WERI-Rb-1 (cell line): Measurements from ENCODE around the gene AEBP1.

Experiments used
- DNase-seq: peaks from one replicate; pipeline ENCODE4 v3.0.0-alpha.2; 2020
- H3K27ac ChIP-seq: fragments of 250-450 bp; sonication (Bioruptor Pico); 2 replicates; pipeline ENCODE4 v1.5.1; 2020; ENCODE audit warnings: mild to moderate bottlenecking, moderate library complexity
- H3K27me3 ChIP-seq: fragments of 250-450 bp; sonication (Bioruptor Pico); 2 replicates; pipeline ENCODE4 v1.5.1; 2021; ENCODE audit warnings: mild to moderate bottlenecking, low read depth, moderate library complexity; ENCODE audit not compliant: insufficient read depth, severe bottlenecking
- H3K36me3 ChIP-seq: fragments of 250-450 bp; sonication (Bioruptor Pico); 2 replicates; pipeline ENCODE4 v1.5.1; 2020; ENCODE audit warnings: mild to moderate bottlenecking, moderate library complexity
- H3K4me3 ChIP-seq: 2 replicates; pipeline ENCODE4 v1.5.1; 2011; ENCODE audit warnings: low read depth, mild to moderate bottlenecking, control low read depth, low read length
- H3K9me3 ChIP-seq: fragments of 250-450 bp; sonication (Bioruptor Pico); 2 replicates; pipeline ENCODE4 v1.5.1; 2021; ENCODE audit warnings: mild to moderate bottlenecking, moderate library complexity; ENCODE audit not compliant: severe bottlenecking
- TF ChIP-seq, protein P1 (sequence below): IDR thresholded peaks from 2 replicates; pipeline ENCODE4 v1.5.1; 2011; ENCODE audit warnings: low read depth, mild to moderate bottlenecking, control low read depth, inconsistent platforms, low read length

The AEBP1 gene

DNA sequence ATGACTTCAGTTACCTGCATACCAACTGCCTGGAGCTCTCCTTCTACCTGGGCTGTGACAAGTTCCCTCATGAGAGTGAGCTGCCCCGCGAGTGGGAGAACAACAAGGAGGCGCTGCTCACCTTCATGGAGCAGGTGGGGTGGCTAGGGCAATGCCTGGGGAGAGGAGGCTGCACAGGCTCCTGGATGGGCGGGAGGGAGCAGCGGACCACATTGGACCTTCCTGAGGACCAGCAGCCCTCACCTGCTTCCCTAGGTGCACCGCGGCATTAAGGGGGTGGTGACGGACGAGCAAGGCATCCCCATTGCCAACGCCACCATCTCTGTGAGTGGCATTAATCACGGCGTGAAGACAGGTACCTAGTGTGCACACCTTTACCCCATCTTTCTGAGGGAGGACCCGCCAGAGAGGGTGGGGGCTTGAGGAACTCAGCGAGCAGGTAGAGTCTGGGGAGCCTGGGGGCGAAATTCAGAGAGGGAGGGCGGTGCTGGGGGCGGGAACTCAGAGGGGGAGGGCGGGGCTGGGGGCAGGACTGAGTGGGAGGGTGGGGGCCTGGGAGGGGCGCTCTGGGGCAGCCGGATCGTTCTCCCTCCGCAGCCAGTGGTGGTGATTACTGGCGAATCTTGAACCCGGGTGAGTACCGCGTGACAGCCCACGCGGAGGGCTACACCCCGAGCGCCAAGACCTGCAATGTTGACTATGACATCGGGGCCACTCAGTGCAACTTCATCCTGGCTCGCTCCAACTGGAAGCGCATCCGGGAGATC, 9.0 kb downstream of the AEBP1 start:
- TF ChIP-seq, protein P1, sequence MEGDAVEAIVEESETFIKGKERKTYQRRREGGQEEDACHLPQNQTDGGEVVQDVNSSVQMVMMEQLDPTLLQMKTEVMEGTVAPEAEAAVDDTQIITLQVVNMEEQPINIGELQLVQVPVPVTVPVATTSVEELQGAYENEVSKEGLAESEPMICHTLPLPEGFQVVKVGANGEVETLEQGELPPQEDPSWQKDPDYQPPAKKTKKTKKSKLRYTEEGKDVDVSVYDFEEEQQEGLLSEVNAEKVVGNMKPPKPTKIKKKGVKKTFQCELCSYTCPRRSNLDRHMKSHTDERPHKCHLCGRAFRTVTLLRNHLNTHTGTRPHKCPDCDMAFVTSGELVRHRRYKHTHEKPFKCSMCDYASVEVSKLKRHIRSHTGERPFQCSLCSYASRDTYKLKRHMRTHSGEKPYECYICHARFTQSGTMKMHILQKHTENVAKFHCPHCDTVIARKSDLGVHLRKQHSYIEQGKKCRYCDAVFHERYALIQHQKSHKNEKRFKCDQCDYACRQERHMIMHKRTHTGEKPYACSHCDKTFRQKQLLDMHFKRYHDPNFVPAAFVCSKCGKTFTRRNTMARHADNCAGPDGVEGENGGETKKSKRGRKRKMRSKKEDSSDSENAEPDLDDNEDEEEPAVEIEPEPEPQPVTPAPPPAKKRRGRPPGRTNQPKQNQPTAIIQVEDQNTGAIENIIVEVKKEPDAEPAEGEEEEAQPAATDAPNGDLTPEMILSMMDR: no peak
- Histone ChIP-seq H3K27ac (no peak overlapping the region), H3K27me3 (no peaks in the 10 kb centered on the region), H3K36me3 (peaks cover 86% of the 10 kb centered on the region), H3K4me3 (no peak overlapping the region), H3K9me3 (no peaks in the 10 kb centered on the region)
- no peak for DNase-seq

DNA sequence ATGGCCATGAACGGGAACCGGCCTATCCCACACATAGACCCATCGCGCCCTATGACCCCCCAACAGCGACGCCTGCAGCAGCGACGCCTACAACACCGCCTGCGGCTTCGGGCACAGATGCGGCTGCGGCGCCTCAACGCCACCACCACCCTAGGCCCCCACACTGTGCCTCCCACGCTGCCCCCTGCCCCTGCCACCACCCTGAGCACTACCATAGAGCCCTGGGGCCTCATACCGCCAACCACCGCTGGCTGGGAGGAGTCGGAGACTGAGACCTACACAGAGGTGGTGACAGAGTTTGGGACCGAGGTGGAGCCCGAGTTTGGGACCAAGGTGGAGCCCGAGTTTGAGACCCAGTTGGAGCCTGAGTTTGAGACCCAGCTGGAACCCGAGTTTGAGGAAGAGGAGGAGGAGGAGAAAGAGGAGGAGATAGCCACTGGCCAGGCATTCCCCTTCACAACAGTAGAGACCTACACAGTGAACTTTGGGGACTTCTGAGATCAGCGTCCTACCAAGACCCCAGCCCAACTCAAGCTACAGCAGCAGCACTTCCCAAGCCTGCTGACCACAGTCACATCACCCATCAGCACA, 9.7 kb downstream of the AEBP1 start:
- TF ChIP-seq, protein P1: no peak
- Histone ChIP-seq H3K27ac (no peak overlapping the region), H3K4me3 (no peak overlapping the region), H3K36me3 (peaks cover 82% of the 10 kb centered on the region), H3K27me3 (no peaks in the 10 kb centered on the region), H3K9me3 (no peaks in the 10 kb centered on the region)
- DNase-seq: no peak

DNA sequence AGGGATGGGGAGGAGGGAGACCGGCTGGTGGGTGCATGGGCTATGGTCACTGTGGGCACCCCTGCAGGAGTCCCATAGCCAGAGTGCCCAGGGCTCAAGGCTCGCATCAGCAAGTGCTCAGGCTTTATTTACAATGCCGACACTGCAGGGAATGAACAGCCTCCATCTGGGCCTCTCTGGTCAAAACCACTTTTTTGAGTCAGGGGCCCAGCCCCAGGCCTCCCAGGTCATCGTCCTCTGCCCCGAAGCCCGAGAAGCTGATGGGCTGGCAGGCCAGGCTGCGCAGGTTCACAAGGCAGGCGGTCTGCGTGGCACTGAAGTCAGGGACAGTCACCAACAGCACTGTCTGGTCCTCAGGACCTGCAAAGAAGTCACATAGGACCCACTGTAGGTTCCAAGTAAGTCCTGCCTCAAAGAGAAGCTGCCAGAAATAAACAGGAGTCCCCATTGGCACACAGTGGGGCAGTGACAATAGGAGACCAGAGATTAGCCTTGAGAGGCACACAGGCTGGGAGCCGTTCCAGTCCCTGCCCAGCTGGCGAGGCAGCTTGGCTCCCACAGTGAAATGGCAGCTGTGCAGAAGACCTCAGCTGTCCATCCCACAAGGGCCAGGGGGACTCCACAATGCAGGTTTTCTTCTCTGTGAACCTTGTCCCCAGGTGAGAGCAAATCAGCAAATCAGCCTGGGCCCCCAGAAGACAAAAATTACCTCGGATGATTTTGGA, 10.6 kb downstream of the AEBP1 start:
- Histone ChIP-seq H3K27ac (no peak overlapping the region), H3K27me3 (no peaks in the 10 kb centered on the region), H3K4me3 (no peak overlapping the region), H3K9me3 (no peaks in the 10 kb centered on the region), H3K36me3 (peaks cover 84% of the 10 kb centered on the region)
- TF ChIP-seq, protein P1: no peak
- DNase-seq: no peak

DNA sequence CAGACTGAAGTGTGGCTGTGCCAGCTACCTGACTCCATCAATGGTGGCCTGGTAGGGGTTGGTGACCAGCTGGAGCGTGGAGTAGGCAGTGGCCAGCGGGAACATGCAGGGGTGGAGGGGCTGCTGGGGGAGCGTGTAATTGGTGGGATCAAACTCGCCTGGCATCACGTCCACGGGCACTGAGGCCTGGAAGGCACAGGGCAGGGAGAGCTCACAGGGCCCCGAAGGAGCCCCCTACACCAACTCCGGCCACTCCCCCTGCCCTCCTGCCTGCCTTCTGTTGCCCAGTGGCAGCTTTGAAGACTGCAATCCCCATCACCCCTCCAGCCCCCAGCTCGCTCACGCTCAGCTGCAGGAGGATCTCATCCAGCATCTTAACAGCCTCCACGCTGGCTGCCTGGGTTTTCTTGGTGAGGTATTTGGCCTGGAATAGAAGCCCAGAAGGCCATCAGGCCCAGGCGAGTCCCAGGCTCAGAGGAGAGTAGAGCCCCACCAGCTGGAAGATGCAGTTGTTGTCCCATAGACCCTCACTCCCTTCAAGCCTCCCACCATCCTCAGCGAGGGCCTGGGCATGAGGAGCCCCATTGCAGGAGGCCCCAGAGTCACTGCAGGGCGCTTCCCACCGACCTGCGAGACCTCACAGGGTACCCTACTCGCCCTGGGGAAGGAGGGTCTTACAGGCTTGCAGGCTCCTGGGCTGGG, 12.1 kb downstream of the AEBP1 start:
- no peak overlapping the region for H3K4me3 ChIP-seq
- DNase-seq: no peak
- peaks cover 88% of the 10 kb centered on the region for H3K36me3 ChIP-seq
- H3K27me3 ChIP-seq: no peaks in the 10 kb centered on the region
- no peaks in the 10 kb centered on the region for H3K9me3 ChIP-seq
- no peak overlapping the region for H3K27ac ChIP-seq
- TF ChIP-seq, protein P1: no peak

DNA sequence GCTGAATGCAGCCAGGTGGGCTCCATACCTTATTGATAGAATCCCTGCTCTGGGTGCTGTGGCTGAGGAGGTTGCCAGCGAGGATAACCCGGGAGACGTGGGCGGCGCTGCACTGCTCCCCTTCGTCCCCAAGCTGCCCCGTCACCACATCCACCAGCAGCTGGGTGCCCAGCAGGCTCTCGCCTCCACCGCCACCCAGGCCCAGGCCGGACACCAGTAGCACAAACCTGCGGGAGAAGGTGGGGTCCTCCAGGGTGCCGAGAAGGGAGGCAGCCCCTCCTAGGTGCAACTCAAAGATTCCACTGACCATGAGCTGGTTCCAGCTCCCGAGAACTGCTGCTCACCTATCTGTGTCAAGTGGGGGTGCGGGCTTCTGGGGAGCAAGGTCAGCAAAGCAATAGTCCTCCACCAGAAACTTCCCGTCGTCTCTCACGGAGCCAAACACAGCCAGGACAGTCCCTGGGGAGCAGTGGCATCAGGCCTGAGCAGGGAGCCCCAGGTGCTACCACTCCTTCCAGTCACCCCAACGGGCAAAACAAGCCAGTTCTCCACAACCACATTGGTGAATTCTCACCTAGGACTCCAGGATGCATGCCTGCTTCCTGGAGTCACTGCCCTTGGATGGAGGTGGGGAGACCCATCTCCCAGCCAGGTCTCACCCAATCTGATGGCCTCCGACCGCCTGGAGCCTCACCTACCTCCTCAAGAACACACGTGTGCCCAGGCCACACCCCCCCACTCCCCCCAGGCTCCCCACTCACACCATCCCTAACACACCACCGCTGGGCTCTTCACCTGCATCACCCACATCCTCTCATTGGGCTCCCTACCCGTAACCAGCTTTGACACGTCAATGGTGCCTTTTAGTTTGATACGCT, 12.9 kb downstream of the AEBP1 start:
- Histone ChIP-seq H3K36me3 (peaks cover 88% of the 10 kb centered on the region), H3K27ac (no peak overlapping the region)
- TF ChIP-seq, protein P1: no peak

More for the DNA sequence above, 12.9 kb downstream of the AEBP1 start:
- H3K27me3 ChIP-seq: no peaks in the 10 kb centered on the region
- no peak for DNase-seq
- H3K4me3 ChIP-seq: no peak overlapping the region
- no peaks in the 10 kb centered on the region for H3K9me3 ChIP-seq
